AG04449 (cell line): ENCODE measurements around the gene IFRD1.

ENCODE experiments used
- CTCF ChIA-PET: fragments of 350-600 bp; formaldehyde crosslinking; extraction: SDS; loops from one replicate; lab custom pipeline; 2021; ENCODE audit warnings: antibody characterized with exemption; lab: Yijun Ruan, JAX
- POLR2A ChIA-PET: fragments of 400-600, 350-600 bp; formaldehyde crosslinking; extraction: SDS; loops from one replicate; lab custom pipeline; 2020; ENCODE audit warnings: antibody characterized with exemption, inconsistent platforms; lab: Yijun Ruan, JAX
- DNase-seq: peaks from one replicate; pipeline ENCODE4 v3.0.0-alpha.2; 2010; ENCODE audit warnings: low read depth, low spot score
- H3K4me3 ChIP-seq: 2 replicates; pipeline ENCODE4 v1.5.1; 2011; ENCODE audit warnings: low read depth, mild to moderate bottlenecking, control low read depth, low read length
- TF ChIP-seq, protein P1 (sequence below): IDR thresholded peaks from one replicate; pipeline ENCODE4 v1.5.1; 2011; ENCODE audit warnings: mild to moderate bottlenecking, moderate library complexity, low read length, control low read depth, inconsistent platforms; ENCODE audit not compliant: insufficient read depth; ENCODE audit errors: missing control alignments

IFRD1 gene

GRCh38 chr7:112444505-112444904, 5.8 kb upstream of the IFRD1 start:
- TF ChIP-seq, protein P1, sequence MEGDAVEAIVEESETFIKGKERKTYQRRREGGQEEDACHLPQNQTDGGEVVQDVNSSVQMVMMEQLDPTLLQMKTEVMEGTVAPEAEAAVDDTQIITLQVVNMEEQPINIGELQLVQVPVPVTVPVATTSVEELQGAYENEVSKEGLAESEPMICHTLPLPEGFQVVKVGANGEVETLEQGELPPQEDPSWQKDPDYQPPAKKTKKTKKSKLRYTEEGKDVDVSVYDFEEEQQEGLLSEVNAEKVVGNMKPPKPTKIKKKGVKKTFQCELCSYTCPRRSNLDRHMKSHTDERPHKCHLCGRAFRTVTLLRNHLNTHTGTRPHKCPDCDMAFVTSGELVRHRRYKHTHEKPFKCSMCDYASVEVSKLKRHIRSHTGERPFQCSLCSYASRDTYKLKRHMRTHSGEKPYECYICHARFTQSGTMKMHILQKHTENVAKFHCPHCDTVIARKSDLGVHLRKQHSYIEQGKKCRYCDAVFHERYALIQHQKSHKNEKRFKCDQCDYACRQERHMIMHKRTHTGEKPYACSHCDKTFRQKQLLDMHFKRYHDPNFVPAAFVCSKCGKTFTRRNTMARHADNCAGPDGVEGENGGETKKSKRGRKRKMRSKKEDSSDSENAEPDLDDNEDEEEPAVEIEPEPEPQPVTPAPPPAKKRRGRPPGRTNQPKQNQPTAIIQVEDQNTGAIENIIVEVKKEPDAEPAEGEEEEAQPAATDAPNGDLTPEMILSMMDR, result no peak
- CTCF ChIA-PET, result interaction anchor here (0.6 kb wide), 1 partner anchor 293 kb away, joined by 3 read pairs; no protein-coding TSS in a partner anchor
- POLR2A ChIA-PET, result no interaction called here
- DNase-seq, result no peak
- H3K4me3 ChIP-seq, result no peak overlapping the region

DNA sequence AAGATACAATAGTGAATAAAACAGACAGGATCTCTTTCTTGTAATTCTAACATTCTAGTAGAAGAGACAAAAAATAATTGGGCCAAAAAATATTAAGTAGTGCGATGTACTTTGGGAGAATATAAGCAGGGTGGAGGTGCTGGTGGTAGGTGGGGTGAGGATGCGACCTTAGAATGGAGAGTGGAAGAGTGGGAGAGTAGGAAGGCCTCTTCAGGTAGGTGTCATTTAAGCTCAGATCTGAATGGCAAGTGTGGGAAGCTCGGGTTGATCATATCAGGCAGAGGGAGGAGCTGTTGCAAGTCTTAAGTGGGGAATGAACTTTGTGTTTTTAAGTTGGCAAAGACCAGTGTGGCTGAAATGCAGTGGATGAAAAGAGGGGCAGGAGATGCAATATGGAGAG, 3.8 kb upstream of the IFRD1 start:
- TF ChIP-seq, protein P1, result no peak
- ChIA-PET POLR2A (no interaction called here), CTCF (no interaction called here)
- DNase-seq, result no peak
- H3K4me3 ChIP-seq, result no peak overlapping the region

GRCh38 chr7:112447406-112447805, 2.9 kb upstream of the IFRD1 start:
- TF ChIP-seq, protein P1, result no peak
- no peak for DNase-seq
- no peak overlapping the region for H3K4me3 ChIP-seq
- CTCF ChIA-PET, result no interaction called here
- POLR2A ChIA-PET, result no interaction called here

DNA sequence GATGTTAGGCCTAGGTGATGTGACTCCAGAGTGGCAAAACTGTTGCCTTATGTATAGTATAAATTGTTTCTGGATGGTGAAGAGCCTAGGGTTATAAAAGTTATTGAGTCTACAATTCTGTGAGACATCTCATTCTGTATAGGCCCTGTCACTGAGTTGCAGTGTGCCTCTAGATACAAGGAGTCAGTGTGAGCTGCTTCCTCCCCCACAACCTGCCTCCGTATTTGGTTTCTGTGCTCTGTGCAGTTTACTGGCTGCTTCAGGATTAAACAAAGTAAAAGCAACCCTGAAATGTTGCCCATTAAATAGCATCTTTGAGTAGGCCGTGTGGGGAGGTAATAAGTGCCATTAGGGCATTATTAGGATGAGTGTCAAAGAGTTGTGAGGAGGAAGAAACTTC, 1.9 kb upstream of the IFRD1 start:
- DNase-seq, result no peak
- POLR2A ChIA-PET, result no interaction called here
- CTCF ChIA-PET, result no interaction called here
- TF ChIP-seq, protein P1, result no peak
- no peak overlapping the region for H3K4me3 ChIP-seq

- POLR2A ChIA-PET, result no interaction called here
- TF ChIP-seq, protein P1, result no peak
- H3K4me3 ChIP-seq, result no peak overlapping the region
- CTCF ChIA-PET, result no interaction called here
- DNase-seq, result no peak
Observed at GRCh38 chr7:112448891-112449290, 1.4 kb upstream of the IFRD1 start.

DNA sequence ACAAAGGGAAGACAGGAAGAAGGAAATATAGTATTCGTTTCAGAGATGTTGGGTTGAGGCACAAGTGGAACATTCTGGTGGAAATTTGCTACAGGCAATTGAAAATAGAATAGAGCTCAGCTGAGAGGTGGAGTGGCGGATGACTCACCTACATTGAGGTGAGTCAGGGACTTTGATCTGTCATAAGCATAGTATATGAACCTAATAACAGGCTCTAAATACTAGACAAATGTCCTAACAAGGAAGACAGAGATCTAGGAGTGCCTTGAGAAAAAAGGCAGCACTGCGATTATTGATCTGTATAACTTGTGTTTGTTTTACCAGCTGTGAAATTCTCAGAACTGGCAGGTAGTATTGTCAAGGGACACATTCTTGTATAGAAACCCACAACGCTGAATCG, 907 bp upstream of the IFRD1 start:
- H3K4me3 ChIP-seq, result peak overlapping the region; percentile 92
- TF ChIP-seq, protein P1, result no peak
- ChIA-PET POLR2A (interaction anchor here (1.1 to 2.3 kb wide), 10 partner anchors 12 to 686 kb away, joined by 4 to 16 read pairs (median 6); partner anchors contain the start of gene LSMEM1), CTCF (no interaction called here)
- no peak for DNase-seq
